ENCODE data around the gene PXDC1.

Gene PXDC1

GRCh38 chr6:3751077-3751729, at the start of gene PXDC1:
TSS of gene PXDC1 (minus strand) at chr6:3751713. CDS start at chr6:3751531, 182 bp downstream.
- DNase-seq: no peak

GRCh38 chr6:3800850-3801591, 49.5 kb upstream of the PXDC1 start:
- DNase-seq: peak; percentile 22

- DNase-seq: no peak
Observed at GRCh38 chr6:3799719-3800118, 48.2 kb upstream of the PXDC1 start.

- DNase-seq: no peak
Observed at GRCh38 chr6:3798055-3798919, 46.8 kb upstream of the PXDC1 start.

- DNase-seq: no peak
Observed at GRCh38 chr6:3797231-3798054, 45.9 kb upstream of the PXDC1 start.

GRCh38 chr6:3796719-3797041, 45.2 kb upstream of the PXDC1 start:
- no peak for DNase-seq

- DNase-seq: no peak
Observed at GRCh38 chr6:3795836-3796718, 44.6 kb upstream of the PXDC1 start.

GRCh38 chr6:3794092-3794491, 42.6 kb upstream of the PXDC1 start:
- no peak for DNase-seq

GRCh38 chr6:3793545-3793944, 42.0 kb upstream of the PXDC1 start:
- DNase-seq: no peak

GRCh38 chr6:3791526-3792203, 40.2 kb upstream of the PXDC1 start:
- DNase-seq: no peak

- no peak for DNase-seq
Observed at GRCh38 chr6:3789896-3790558, 38.5 kb upstream of the PXDC1 start.

- DNase-seq: no peak
Observed at GRCh38 chr6:3789018-3789895, 37.7 kb upstream of the PXDC1 start.

- no peak for DNase-seq
Observed at GRCh38 chr6:3788408-3789017, 37.0 kb upstream of the PXDC1 start.

- no peak for DNase-seq
Observed at GRCh38 chr6:3786141-3786540, 34.6 kb upstream of the PXDC1 start.

- DNase-seq: no peak
Observed at GRCh38 chr6:3785745-3786098, 34.2 kb upstream of the PXDC1 start.

- no peak for DNase-seq
Observed at GRCh38 chr6:3784885-3785744, 33.6 kb upstream of the PXDC1 start.

- DNase-seq: no peak
Observed at GRCh38 chr6:3784423-3784822, 32.9 kb upstream of the PXDC1 start.
